NCI-H146 (cell line): ENCODE results near the gene ARID5A.
"Not testable (repeated sequence)": the region's sequence is repeated elsewhere in the genome, so short reads cannot be mapped to it uniquely, and the experiment has no call there.

Experiments
- DNase-seq: peaks from one replicate; lab custom pipeline; 2025; lab: John Stamatoyannopoulos, UW

Gene ARID5A

GRCh38 chr2:96556441-96557330 is 20.1 kb downstream of the ARID5A start:
- no peak for DNase-seq

- DNase-seq: not testable (repeated sequence)
Measured at GRCh38 chr2:96557421-96557820, 20.9 kb downstream of the ARID5A start.

DNA sequence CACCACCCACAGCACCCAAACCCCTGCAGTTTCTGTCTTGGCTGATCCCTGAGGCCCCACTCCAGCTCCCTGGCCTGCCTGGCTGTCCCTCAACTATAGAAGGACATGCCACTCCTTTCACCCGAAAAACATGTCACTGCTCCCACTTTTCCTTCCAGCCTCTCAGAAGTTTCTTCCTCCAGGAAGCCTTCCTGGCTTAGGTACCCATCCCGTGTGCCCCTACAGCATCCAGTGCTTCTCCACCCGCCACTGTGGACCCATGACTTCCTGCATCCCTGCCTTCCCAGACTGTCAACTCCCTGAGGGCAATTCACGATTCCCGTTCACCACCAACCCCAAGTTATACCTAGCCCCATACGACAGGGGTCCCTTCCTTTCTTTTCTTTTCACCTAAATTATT is 21.5 kb downstream of the ARID5A start:
- DNase-seq: no peak

GRCh38 chr2:96558485-96558884 is 21.9 kb downstream of the ARID5A start:
- no peak for DNase-seq

DNA sequence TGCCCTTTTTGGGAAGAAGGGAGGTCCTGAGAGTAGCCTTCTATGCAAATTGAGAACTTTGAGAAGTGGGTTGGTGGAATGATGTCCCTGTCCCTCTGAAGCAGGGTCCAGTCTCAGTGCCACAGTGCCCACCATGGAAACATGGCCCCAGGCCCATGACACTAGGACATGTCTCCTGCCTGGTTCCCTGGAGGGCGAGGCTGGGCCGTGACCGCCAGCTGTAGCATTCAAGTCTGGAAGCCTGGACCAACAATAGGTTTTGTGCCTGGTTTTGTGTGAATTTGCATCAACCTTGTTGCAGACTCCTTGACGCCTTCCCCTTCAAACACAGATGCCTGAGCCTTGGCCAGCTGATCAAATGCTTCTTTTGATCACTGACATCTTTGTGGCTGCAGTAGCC is 27.5 kb downstream of the ARID5A start:
- DNase-seq: no peak

DNA sequence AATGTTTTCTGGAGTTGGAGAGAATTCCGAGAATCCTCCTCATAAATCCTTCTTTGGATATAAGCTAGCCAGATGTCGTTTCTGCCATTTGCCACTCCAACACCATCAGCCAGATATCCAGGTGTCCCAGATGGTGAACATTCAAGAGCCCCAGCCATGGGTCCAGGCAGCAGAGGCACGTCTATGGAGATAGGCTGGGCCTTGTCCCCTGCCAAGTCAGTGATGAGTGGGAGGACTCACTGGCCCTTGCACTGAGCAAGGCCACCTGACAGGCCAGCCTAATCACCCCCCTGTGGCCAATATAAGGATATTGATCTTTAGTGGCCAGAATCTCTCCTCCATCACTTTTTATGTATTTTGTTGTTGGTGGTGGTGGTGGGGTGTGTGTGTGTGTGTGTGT is 28.0 kb downstream of the ARID5A start:
- DNase-seq: no peak

- no peak for DNase-seq
Measured at GRCh38 chr2:96565111-96565510, 28.6 kb downstream of the ARID5A start.

GRCh38 chr2:96568094-96568493 is 31.5 kb downstream of the ARID5A start:
- no peak for DNase-seq

DNA sequence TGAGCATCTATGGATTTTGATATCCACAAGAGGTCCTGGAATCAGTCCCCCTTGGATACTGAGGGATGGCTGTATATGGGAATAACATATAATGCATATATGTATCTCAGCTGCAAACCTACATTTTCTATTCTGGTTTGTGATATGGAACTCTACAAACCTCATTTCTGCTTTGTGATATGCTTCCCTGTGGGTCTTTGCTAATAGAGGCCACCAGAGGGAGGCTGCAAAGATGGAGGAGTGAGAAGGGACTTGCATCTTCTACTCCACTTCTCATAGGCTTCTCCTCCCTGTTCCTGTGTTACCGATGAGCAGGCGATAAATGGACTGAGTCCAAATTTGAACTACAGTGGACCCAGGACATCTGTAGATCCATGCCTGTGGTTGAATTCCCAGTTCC is 37.8 kb downstream of the ARID5A start:
- DNase-seq: no peak

GRCh38 chr2:96575785-96576456 is 39.4 kb downstream of the ARID5A start:
- DNase-seq: no peak

DNA sequence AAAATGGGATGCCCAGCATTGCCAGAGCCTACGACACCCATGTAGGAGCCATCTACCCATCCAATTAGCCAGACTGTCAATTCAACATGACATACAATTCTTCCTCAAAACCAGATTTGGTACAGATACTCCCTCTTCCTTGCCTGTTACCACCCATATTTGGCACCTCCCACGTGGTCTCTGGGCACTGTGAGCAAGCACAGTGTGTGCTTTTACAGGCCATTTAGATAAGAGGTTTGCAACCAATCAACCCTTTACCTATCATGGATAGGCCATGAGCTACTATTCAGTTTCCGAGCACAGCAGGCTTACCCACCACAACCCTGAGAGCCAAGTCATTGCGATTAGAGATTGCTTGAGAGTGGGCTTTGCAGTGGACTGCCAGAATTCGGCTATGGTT is 40.9 kb downstream of the ARID5A start:
- no peak for DNase-seq

DNA sequence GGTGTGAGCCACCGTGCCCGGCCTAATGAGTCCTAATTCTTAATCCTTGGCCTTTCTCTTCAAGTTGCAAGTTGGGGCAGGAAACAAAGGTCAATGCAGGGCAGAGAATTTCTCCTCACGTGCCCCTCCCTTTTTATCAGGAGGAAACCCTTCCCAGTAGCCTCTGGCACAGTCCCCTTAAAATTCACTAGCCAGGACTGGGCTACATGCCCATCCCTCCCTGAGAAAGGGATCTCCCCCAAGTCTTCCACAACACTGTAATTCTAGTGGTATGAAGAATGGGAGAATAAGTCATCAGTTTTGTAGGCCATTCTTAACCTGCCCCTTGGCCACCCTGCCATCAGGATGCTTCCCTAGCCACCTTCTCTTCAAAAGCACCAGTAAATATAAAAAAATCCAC is 42.2 kb downstream of the ARID5A start:
- no peak for DNase-seq

DNA sequence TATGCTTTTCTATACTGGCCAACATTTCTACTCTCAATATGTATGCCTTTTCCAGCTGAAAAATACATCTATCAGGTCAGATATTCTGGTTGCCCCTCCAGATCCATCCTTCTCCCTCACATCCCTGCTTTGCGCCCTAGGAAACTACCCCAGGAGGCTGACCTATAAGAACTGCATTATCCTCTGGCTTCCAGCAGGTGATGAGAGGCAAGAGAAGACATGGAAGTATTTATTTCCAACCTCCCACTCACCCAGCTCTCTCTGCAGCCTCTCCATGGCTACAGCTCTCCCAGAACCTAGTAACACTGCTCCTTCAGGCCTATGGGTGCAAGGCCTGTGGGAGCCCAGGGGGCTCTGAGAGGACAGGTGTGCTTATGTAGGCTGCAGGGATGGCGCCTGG is 42.9 kb downstream of the ARID5A start:
- no peak for DNase-seq

DNA sequence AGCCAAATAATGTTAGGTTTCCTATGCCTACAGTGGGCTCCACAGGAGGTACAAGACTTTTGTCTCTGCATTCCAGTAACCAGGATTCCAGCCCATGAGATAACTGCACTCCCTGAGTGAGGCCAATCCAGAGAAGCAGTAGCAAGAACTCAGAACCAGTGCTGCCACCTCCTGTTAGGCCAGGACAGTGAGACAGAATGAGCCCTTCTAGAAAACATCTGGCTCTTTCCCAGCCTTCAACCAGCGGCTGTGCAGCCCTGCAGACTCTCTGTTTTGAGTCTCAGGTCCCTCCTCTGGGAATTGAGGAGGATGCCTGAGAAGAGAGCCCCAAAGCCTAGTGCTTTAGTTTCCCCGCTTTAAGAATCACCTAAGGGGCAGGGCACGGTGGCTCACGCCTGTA is 44.2 kb downstream of the ARID5A start:
- no peak for DNase-seq

DNA sequence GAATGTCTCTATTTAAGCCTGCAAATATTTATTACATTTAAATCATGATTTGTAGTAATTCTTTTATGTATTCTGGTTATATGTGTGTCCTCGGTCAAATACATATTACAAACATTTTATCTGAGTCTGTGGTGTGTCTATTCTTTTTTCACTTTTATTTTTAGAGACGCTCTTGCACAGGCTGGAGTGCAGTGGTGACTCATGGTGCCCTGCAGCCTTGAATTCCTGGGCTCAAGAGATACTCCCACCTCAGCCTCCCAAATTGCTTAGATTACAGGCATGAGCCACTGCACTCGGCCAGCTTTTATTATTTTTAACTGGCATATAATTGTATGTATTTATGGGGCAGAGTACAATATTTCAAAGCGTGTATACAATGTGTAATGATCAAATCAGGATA is 47.5 kb downstream of the ARID5A start:
- no peak for DNase-seq

- DNase-seq: no peak
Measured at GRCh38 chr2:96587843-96588242, 51.3 kb downstream of the ARID5A start.

- DNase-seq: no peak
Measured at GRCh38 chr2:96591054-96591453, 54.5 kb downstream of the ARID5A start.

GRCh38 chr2:96591494-96591893 is 54.9 kb downstream of the ARID5A start:
- no peak for DNase-seq

DNA sequence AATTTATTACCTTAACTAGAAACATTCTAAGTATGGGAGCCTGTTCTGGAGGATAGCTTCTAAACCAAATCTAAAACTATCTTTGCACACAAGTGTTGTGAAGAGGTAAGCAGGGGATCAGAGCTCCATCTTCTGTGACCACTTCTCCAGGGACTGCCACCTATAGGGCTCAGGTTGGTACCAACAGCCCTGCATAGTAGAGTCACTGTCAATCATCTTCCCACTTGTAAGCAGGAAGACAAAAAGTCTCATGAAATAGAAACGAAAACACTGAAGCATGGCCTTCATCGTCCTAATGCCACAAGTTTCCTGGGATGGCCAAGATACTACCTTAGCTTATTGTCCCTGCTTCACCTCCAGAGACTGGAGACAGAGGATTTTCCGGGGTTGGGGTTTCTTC is 57.7 kb downstream of the ARID5A start:
- no peak for DNase-seq

DNA sequence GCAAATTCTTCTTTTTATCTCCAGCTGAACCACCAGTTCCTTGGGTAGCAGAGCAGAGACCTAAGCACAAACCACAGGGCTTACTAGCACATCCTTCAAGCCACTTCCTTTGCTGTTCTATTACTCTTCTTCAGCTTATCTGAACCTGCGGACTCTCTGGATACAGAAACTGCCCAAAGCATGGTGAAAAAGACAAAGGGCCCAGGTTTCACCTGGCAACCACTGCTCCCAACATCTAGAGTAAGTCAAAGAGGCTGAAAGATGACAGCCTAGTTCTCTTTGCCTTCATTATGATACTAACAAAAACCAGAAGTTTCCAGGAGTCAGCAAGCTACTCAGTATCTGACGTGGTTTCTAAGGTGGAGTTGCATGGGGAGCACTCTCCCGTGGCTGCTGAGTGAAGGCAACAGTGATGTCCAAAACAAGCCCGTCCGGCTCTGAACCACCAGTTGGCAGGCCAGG is 58.2 kb downstream of the ARID5A start:
- no peak for DNase-seq

DNA sequence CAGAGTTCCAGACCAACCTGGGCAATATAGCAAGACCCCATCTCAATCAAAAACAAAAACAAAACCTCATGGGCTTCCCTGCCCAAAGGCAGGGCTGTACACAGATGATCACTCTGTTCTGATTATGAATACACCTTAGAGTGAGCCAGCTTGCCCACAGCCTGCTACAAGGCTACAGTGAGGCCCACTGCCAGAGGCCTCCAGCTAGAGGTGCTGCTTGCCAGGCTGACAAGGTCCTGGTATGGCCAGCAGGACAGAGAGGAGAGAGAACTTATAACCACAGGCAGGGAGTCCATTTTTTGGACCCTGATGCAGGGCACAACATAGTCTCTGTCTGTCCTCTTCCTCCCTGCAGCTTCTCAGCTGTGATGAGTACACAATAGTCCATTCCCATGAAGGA is 60.0 kb downstream of the ARID5A start:
- DNase-seq: no peak

DNA sequence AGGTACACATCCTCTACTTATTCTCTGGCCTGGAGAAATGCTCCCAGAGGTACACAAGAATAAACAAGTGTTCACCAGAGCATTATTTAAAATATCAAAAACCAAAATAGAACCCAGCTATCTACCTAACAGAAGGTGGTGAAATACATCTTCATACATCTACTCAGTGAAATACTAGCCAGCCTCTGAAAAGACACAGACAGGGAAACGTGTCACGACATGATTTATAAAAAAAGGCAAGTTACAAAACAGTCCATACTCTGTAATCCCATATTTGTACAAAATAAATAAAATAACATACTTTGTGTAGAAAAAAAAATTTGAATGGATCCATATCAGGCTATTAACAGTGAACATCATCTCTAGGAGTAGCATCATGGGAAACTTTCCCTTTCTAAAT is 63.4 kb downstream of the ARID5A start:
- no peak for DNase-seq
